SK-N-MC (cell line): Measurements from ENCODE around the gene TRAF3IP3.

ENCODE experiments used
- DNase-seq: peaks from one replicate; pipeline ENCODE4 v3.0.0-alpha.2; 2011; ENCODE audit warnings: low read depth, low spot score
- H3K27ac ChIP-seq: fragments of 200-600 bp; sonication (generic); 2 replicates; pipeline ENCODE4 v1.5.1; 2016; ENCODE audit warnings: mixed run types
- H3K36me3 ChIP-seq: fragments of 200-600 bp; sonication (generic); 2 replicates; pipeline ENCODE4 v1.6.1; 2017; ENCODE audit warnings: antibody characterized with exemption, low read length, mixed read lengths; ENCODE audit not compliant: insufficient read depth
- H3K4me3 ChIP-seq: fragments of 200-600 bp; sonication (generic); 2 replicates; pipeline ENCODE4 v1.5.1; 2016
- H3K9ac ChIP-seq: fragments of 200-600 bp; sonication (generic); 2 replicates; pipeline ENCODE4 v1.8.0; 2017; ENCODE audit warnings: mixed run types, mixed read lengths; ENCODE audit not compliant: insufficient read length
- H3K9me3 ChIP-seq: fragments of 200-600 bp; sonication (generic); 2 replicates; pipeline ENCODE4 v1.6.1; 2017; ENCODE audit warnings: low read depth, mild to moderate bottlenecking, antibody characterized with exemption, low read length, moderate library complexity, mixed read lengths
- EZH2 ChIP-seq: fragments of 200-600 bp; sonication (generic); IDR thresholded peaks from one replicate; pipeline ENCODE4 v1.6.1; 2017; ENCODE audit warnings: antibody characterized with exemption
- FOXP2 ChIP-seq: optimal IDR thresholded peaks from 2 replicates; pipeline ENCODE3; 2011; ENCODE audit warnings: mild to moderate bottlenecking, moderate library complexity; ENCODE audit not compliant: insufficient read depth; ENCODE audit errors: extremely low read length, control extremely low read depth
- POLR2AphosphoS5 ChIP-seq: IDR thresholded peaks from 2 replicates; pipeline ENCODE4 v1.6.1; 2012; ENCODE audit warnings: mild to moderate bottlenecking, low read depth, low read length, borderline replicate concordance

TRAF3IP3 gene

GRCh38 chr1:209827384-209828262 lies 71.8 kb downstream of the TRAF3IP3 start, which contains the start of gene UTP25:
UTP25 (plus strand) TSS chr1:209827972; CDS start chr1:209828064, 92 bp downstream.
- DNase-seq, result peak; percentile 95
- Histone ChIP-seq H3K9me3 (no peaks in the 10 kb centered on the region), H3K4me3 (peak within 1 kb of the TSS; percentile 93), H3K36me3 (peaks cover 21% of the 10 kb centered on the region), H3K27ac (peak within 1 kb of the TSS; percentile 23; the same call in 1 of the 2 replicates), H3K9ac (peak within 1 kb of the TSS; percentile 70)
- TF ChIP-seq POLR2AphosphoS5, result peak; percentile 81
- TF ChIP-seq FOXP2, result peak; percentile 17
- TF ChIP-seq EZH2, result no peak

GRCh38 chr1:209829716-209830115 lies 73.9 kb downstream of the TRAF3IP3 start:
- TF ChIP-seq FOXP2 (no peak), EZH2 (no peak), POLR2AphosphoS5 (no peak)
- Histone ChIP-seq H3K36me3 (peaks cover 42% of the 10 kb centered on the region), H3K9me3 (no peaks in the 10 kb centered on the region), H3K4me3 (no peak overlapping the region), H3K27ac (no peak overlapping the region), H3K9ac (peak overlapping the region; percentile 16)
- DNase-seq, result no peak

- Histone ChIP-seq H3K9me3 (no peaks in the 10 kb centered on the region), H3K9ac (peak overlapping the region; percentile 16), H3K27ac (no peak overlapping the region), H3K36me3 (peaks cover 52% of the 10 kb centered on the region), H3K4me3 (no peak overlapping the region)
- no peak for DNase-seq
- TF ChIP-seq EZH2, result no peak
- TF ChIP-seq POLR2AphosphoS5, result no peak
- no peak for TF ChIP-seq FOXP2
Observed at GRCh38 chr1:209830722-209831121, 74.9 kb downstream of the TRAF3IP3 start.

- Histone ChIP-seq H3K9ac (no peak overlapping the region), H3K9me3 (no peaks in the 10 kb centered on the region), H3K36me3 (peaks cover 61% of the 10 kb centered on the region), H3K27ac (no peak overlapping the region), H3K4me3 (no peak overlapping the region)
- no peak for DNase-seq
- no peak for TF ChIP-seq FOXP2
- no peak for TF ChIP-seq EZH2
- no peak for TF ChIP-seq POLR2AphosphoS5
Observed at GRCh38 chr1:209831615-209832014, 75.8 kb downstream of the TRAF3IP3 start.
